BLaER1 (cell line): ENCODE results near the gene FAM136A.

Source experiments
- H3K27ac ChIP-seq: shearing (Covaris generic); formaldehyde crosslinking; 2 replicates; pipeline ENCODE4 v1.8.1; 2022
- H3K27me3 ChIP-seq: shearing (Covaris generic); formaldehyde crosslinking; 2 replicates; pipeline ENCODE4 v1.8.1; 2022
- H3K36me3 ChIP-seq: shearing (Covaris generic); formaldehyde crosslinking; 2 replicates; pipeline ENCODE4 v1.8.1; 2022
- H3K4me1 ChIP-seq: shearing (Covaris generic); formaldehyde crosslinking; 2 replicates; pipeline ENCODE4 v1.8.1; 2022
- H3K4me2 ChIP-seq: shearing (Covaris generic); formaldehyde crosslinking; 2 replicates; pipeline ENCODE4 v1.8.1; 2022
- H3K4me3 ChIP-seq: shearing (Covaris generic); formaldehyde crosslinking; 2 replicates; pipeline ENCODE4 v1.8.1; 2022
- H3K9ac ChIP-seq: shearing (Covaris generic); formaldehyde crosslinking; 2 replicates; pipeline ENCODE4 v1.8.1; 2022
- H3K9me3 ChIP-seq: shearing (Covaris generic); formaldehyde crosslinking; 2 replicates; pipeline ENCODE4 v1.8.1; 2022
- H4K20me1 ChIP-seq: shearing (Covaris generic); formaldehyde crosslinking; 2 replicates; pipeline ENCODE4 v1.8.1; 2022
- Cebpa-rat ChIP-seq: shearing (Covaris generic); IDR thresholded peaks from 2 replicates; pipeline ENCODE4 v1.8.1; 2022

The FAM136A gene

DNA sequence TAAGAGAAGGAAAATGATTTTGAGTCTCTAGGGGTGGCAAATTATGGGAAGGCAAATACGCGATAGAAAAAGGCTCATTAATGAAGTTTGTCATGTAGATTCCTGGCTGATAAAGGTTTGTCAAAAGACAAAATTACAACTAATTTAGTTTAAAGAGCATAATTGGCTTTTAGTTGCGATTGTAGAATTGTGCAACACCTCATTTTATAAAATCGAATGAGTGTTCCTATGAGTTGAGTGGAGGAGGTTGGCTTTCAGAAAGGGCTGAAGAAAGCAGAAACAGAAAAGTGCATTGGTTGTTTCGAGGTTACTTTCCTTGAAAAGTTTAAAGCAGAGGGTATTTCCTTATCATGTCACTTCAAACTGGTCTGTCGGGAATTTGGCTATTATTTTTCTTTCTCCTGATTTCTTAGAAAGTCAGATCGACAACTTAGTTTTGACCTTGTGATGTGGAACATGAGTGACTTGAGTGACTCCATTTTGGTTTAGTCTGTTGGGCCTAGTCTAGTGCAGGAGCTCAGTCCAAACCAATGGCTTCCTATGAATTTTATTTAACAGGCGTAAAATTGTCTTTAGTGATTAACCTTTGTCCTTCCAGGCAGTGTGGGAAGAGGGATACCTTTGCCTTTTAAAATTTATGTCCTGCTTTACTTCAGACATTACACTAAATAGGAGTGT lies 46.1 kb downstream of the FAM136A start:
- Histone ChIP-seq H3K9ac (no peak overlapping the region), H3K4me3 (no peak overlapping the region), H3K27ac (no peak overlapping the region), H3K9me3 (no peaks in the 10 kb centered on the region), H3K27me3 (no peaks in the 10 kb centered on the region), H4K20me1 (peaks cover 8% of the 10 kb centered on the region; the same call in 1 of the 2 replicates), H3K4me1 (peaks cover 32% of the 10 kb centered on the region), H3K4me2 (no peak overlapping the region), H3K36me3 (peaks cover 7% of the 10 kb centered on the region; the same call in 1 of the 2 replicates)
- TF ChIP-seq Cebpa-rat, result no peak

DNA sequence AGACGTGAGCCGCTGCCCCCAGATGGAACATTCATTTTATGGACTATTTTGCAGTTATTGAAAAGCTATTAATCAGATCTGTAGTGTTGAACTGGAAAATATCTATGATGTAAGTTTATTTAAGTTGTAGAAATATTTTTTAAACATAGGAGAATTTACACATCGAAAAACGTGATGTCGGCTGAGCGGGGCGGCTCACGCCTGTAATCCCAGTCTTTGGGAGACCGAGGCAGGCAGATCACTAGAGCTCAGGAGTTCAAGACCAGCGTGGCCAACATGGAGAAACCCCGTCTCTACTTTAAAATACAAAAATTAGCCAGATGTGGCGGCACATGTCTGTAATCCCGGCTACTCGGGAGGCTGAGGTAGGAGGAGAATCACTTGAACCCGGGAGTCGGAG lies 51.4 kb downstream of the FAM136A start:
- Histone ChIP-seq H3K36me3 (peaks cover 7% of the 10 kb centered on the region; the same call in 1 of the 2 replicates), H3K4me3 (no peak overlapping the region), H3K4me1 (peaks cover 19% of the 10 kb centered on the region), H3K27me3 (no peaks in the 10 kb centered on the region), H3K27ac (no peak overlapping the region), H3K4me2 (no peak overlapping the region), H3K9ac (no peak overlapping the region), H4K20me1 (peaks cover 19% of the 10 kb centered on the region), H3K9me3 (no peaks in the 10 kb centered on the region)
- TF ChIP-seq Cebpa-rat, result no peak

DNA sequence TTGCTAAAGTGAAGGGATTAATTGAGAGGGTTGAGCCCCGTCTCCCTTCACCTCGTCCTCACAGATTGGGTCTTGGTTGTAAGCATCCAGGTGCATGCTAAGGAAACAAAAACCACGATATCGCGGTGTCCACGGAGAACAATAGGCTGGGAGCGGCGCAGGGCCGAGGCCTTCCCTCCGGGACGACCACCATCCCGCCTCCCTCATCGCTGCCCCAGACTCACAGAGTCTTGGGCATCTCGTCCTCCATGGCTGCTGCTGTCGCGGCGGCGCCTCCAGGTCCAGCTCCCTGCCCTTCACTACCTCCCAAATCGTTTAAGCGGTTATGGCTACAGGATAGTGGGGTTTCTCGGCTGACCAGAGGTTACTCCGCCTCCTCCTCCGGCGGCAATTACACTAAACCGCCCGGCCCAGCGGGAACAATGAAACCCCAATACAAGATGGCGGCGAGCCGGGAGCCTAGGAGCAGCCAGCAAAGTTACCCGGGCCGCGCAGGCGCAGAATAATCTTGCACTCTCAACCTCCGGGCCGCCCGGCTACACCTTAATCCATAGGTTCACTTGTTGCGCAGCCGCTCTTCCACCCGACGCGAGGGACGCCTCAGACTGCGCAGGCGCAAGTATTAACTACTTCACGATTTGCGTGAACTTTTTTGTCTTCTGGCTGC lies 53.6 kb downstream of the FAM136A start, which contains the start of gene TIA1:
TIA1 (minus strand) TSS at position 448 of the 667 bp plus-strand sequence; CDS start at position 250, 198 bp downstream.
- Histone ChIP-seq H3K9ac (peak within 1 kb of the TSS; percentile 99), H3K4me1 (peaks cover 37% of the 10 kb centered on the region), H3K4me2 (peak within 1 kb of the TSS; percentile 93), H3K27ac (peak within 1 kb of the TSS; percentile 99), H3K36me3 (peaks cover 27% of the 10 kb centered on the region; the same call in 1 of the 2 replicates), H3K4me3 (peak within 1 kb of the TSS; percentile 75), H3K27me3 (no peaks in the 10 kb centered on the region), H4K20me1 (peaks cover 40% of the 10 kb centered on the region), H3K9me3 (no peaks in the 10 kb centered on the region)
- TF ChIP-seq Cebpa-rat, result no peak

DNA sequence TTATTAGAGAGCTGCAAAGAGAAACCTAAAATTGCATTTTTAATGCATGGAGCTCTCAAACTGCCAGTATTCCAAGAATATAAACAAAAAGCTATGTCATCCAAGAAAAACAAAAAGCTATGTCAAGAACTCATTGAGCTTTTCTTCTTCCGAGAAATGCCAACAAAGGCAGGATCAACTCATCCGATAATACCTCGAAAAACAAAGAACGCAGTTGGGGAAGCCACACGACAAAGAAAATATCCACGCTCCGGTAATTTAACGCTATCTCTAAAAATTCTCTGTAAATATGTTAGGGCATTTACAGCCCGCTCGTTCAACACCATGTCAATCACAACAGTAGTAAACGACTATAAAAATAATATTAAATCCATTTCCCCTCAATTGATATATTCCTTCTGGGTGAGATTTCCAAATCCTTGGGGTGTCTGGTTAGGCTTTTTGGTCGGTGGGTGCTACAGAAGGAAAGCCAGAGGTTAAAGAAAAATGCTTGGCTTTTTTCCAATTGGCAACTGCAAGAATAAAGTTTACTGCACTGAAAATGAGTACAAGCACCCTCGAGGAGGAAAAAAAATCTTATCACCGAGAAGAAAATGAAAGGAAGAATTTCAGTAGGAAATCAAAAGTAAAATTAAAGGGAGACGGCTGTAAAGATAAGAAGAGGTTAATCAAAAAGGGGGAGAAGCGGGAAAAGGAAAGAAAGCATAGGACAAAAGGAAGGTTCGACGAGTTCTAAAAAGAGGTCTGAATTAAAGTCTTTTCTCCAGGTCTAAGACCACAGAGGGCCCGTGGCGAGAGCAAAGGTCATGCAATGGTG lies 54.3 kb downstream of the FAM136A start:
- peak overlapping the region; percentile 99 for H3K27ac ChIP-seq
- H3K36me3 ChIP-seq, result peaks cover 35% of the 10 kb centered on the region
- H3K9ac ChIP-seq, result peak overlapping the region; percentile 99
- H4K20me1 ChIP-seq, result peaks cover 47% of the 10 kb centered on the region
- H3K4me2 ChIP-seq, result peak overlapping the region; percentile 93
- H3K4me3 ChIP-seq, result peak overlapping the region; percentile 75
- no peaks in the 10 kb centered on the region for H3K27me3 ChIP-seq
- no peaks in the 10 kb centered on the region for H3K9me3 ChIP-seq
- H3K4me1 ChIP-seq, result peaks cover 42% of the 10 kb centered on the region
- no peak for TF ChIP-seq Cebpa-rat
